HepG2 (cell line): ENCODE measurements around the gene CTNND2. TPM values are rescaled to one million over a fixed set of nuclear protein-coding genes. Genes with fewer than 3 reads are reported as not detected.

ENCODE experiments used
- ATAC-seq: fragments of 200-7000 bp; cut with Tn5 transposase; 3 replicates; pipeline ENCODE4 v1.9.1; 2020; ENCODE audit warnings: mild to moderate bottlenecking, moderate library complexity
- BruUV-seq: library from RNA; stranded (reverse); fragments of 400-500 nt; replicated peaks from 2 replicates; lab custom pipeline; 2021; lab: Mats Ljungman, UMichigan
- CTCF ChIA-PET: fragments of 300-600 bp; formaldehyde crosslinking; extraction: SDS; loops from one replicate; lab custom pipeline; 2021; ENCODE audit warnings: low total read pairs, inconsistent platforms, low intra/inter-chr PET ratio; lab: Yijun Ruan, JAX
- POLR2A ChIA-PET: fragments of 350-600 bp; sonication (Branson Sonifier 250); formaldehyde crosslinking; loops from one replicate; lab custom pipeline; 2020; ENCODE audit warnings: antibody characterized with exemption, inconsistent platforms; lab: Yijun Ruan, JAX
- DNase-seq: peaks from one replicate; pipeline ENCODE4 v3.0.0-alpha.2; 2015; ENCODE audit warnings: low spot score
- FAIRE-seq: peaks from 3 replicates; lab custom pipeline; 2011; peaks lifted over from hg19 to GRCh38; lab: Jason Lieb, UNC
- H2AFZ ChIP-seq: one replicate; pipeline ENCODE4 v1.6.1; 2011; ENCODE audit warnings: low read length, inconsistent platforms
- H3K27ac ChIP-seq: fragments of 300-600 bp; 3 replicates; pipeline ENCODE4 v1.8.0; 2011; ENCODE audit warnings: mixed run types, mild to moderate bottlenecking, mixed read lengths, low read length, inconsistent platforms; ENCODE audit not compliant: insufficient read depth; ENCODE audit errors: extremely low read length
- H3K27me3 ChIP-seq, 2 experiments: fragments of 200-600 bp in 1 of 2; 2 replicates in 1 of 2; 3 replicates in 1 of 2; pipeline versions ENCODE4 v1.6.0 to v1.8.0; 2011; ENCODE audit warnings: low read length in 2 of 2, mild to moderate bottlenecking in 2 of 2, moderate library complexity in 2 of 2, inconsistent platforms in 1 of 2; ENCODE audit not compliant: insufficient read depth in 2 of 2, control insufficient read depth in 1 of 2
- H3K36me3 ChIP-seq, 2 experiments: fragments of 200-600 bp in 1 of 2; replicated peaks in 1 of 2; 2 replicates in 1 of 2; 3 replicates in 1 of 2; pipeline versions ENCODE4 v1.5.1 to v1.8.0; 2011; ENCODE audit warnings: low read length in 2 of 2, inconsistent platforms in 1 of 2; ENCODE audit not compliant: insufficient read depth in 2 of 2, control insufficient read depth in 1 of 2
- H3K4me1 ChIP-seq: 2 replicates; pipeline ENCODE4 v1.5.1; 2012; ENCODE audit warnings: low read length, inconsistent platforms; ENCODE audit not compliant: insufficient read depth
- H3K4me2 ChIP-seq: 2 replicates; pipeline ENCODE4 v1.6.0; 2011; ENCODE audit warnings: low read depth, low read length, inconsistent platforms
- H3K4me3 ChIP-seq, 3 experiments: fragments of 200-600 bp in 1 of 3; sonication (generic), shearing (Covaris generic) in 1 of 3; replicated peaks in 1 of 3; 2 replicates each; pipeline ENCODE4 v1.5.1; 2011 to 2016; ENCODE audit warnings: low read length in 3 of 3, inconsistent platforms in 2 of 3, low read depth in 2 of 3, mild to moderate bottlenecking in 2 of 3, control low read depth in 1 of 3, mixed read lengths in 1 of 3; ENCODE audit not compliant: insufficient read depth in 1 of 3
- H3K79me2 ChIP-seq: one replicate; pipeline ENCODE4 v1.6.1; 2011; ENCODE audit warnings: low read length, inconsistent platforms; ENCODE audit not compliant: insufficient read depth
- H3K9ac ChIP-seq: 2 replicates; pipeline ENCODE4 v1.6.0; 2011; ENCODE audit warnings: mild to moderate bottlenecking, low read depth, low read length, inconsistent platforms; ENCODE audit not compliant: insufficient read depth
- H3K9me3 ChIP-seq: 2 replicates; pipeline ENCODE4 v1.5.1; 2012; ENCODE audit warnings: mild to moderate bottlenecking, low read length
- H4K20me1 ChIP-seq: 2 replicates; pipeline ENCODE4 v1.6.0; 2011; ENCODE audit warnings: inconsistent platforms, mild to moderate bottlenecking, low read length, moderate library complexity; ENCODE audit not compliant: insufficient read depth
- ADNP ChIP-seq: sonication (generic); formaldehyde crosslinking; IDR thresholded peaks from 2 replicates; pipeline ENCODE4 v1.4.0; 2020; ENCODE audit warnings: missing genetic modification reagents
- HOMEZ ChIP-seq: IDR thresholded peaks from 2 replicates; pipeline ENCODE4 v1.6.1; 2016; ENCODE audit warnings: low read depth
- MAZ ChIP-seq, 2 experiments: sonication (generic) in 1 of 2; formaldehyde crosslinking in 1 of 2; IDR thresholded peaks; 2 replicates each; pipeline versions ENCODE4 v1.5.0 to v1.6.1; 2012 to 2020; ENCODE audit warnings: low read depth in 2 of 2, mild to moderate bottlenecking in 2 of 2, borderline replicate concordance in 1 of 2, improper control_type of control experiment in 1 of 2, low read length in 1 of 2, missing genetic modification reagents in 1 of 2, moderate library complexity in 1 of 2
- ZMYM3 ChIP-seq: sonication (generic); formaldehyde crosslinking; IDR thresholded peaks from 2 replicates; pipeline ENCODE4 v1.5.1; 2020; ENCODE audit warnings: mild to moderate bottlenecking, missing genetic modification reagents
- ZNF280B ChIP-seq: sonication (generic); formaldehyde crosslinking; IDR thresholded peaks from 2 replicates; pipeline ENCODE4 v1.5.0; 2020; ENCODE audit warnings: missing genetic modification reagents, mild to moderate bottlenecking, borderline replicate concordance
- WGBS: methylation state at CpG from one replicate; pipeline ENCODE4 v1.1.6; 2017; ENCODE audit warnings: low lambda C conversion rate; 5-methylcytosine and 5-hydroxymethylcytosine counted together
- in situ Hi-C: cut with HindIII; loops from 2 replicates; pipeline ENCODE4 v1.10.0; 2017; ENCODE audit warnings: low pct_unique_long_range_greater_than_20kb; ENCODE audit not compliant: extremely low pct_ligation_motif_present
- intact Hi-C: fragments of 100-400 bp; cut with micrococcal nuclease; formaldehyde crosslinking; loops from one replicate; pipeline ENCODE4 v1.10.0; 2022; ENCODE audit not compliant: unreplicated experiment
- polyA plus RNA-seq, 8 experiments: library from polyadenylated mRNA; depleted of rRNA in 3 of 8; stranded (reverse) in 7 of 8; unstranded in 1 of 8; fragments of >200 nt; fragmentation: Illumina TruSeq in 4 of 8; extraction: Trizol in 4 of 8; gene quantifications; 2 replicates each; pipeline versions ENCODE4 v1.2.1 to v1.2.3, GENCODE V29; 2011 to 2016; ENCODE audit warnings: low read depth in 4 of 8, missing spikeins in 1 of 8, mixed read lengths in 1 of 8; ENCODE audit not compliant: insufficient read depth in 1 of 8
- total RNA-seq, 5 experiments: library from RNA; depleted of rRNA; stranded (reverse); fragments of >200 nt; fragmentation: Illumina TruSeq; extraction: Trizol; gene quantifications; 2 replicates each; pipeline ENCODE4 v1.2.3, GENCODE V29; 2016; ENCODE audit warnings: low read depth in 1 of 5

The CTNND2 gene
- total and polyA plus RNA-seq, 2 of the 13 experiments (the other 11 are each of a cell fraction or from before 2014, with no cell fraction given) = not detected

GRCh38 chr5:10969684-10970180, 934.5 kb downstream of the CTNND2 start (continued):
- TF ChIP-seq ZNF280B (CRISPR knock-in tag) (no peak), ADNP (no peak)

DNA sequence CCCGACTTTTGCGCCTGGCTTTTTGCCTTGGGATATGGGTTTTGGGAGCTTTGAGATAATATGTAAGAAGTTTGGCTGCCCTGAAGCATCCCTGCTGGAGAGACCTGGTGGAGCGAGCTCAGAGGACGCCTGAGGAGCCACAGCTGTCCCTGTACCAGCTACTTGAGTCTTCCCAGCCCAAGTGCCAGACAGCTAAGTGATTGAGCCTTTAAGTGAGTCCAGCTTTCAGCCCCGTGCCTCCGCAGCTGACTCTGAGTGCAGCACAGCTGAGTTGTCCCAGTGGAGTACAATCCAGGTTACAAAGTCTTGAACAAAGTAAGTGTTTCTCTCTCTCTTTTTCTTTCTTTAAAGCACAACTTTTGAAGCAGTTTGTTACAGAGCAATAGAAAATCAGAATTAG, 939.4 kb downstream of the CTNND2 start:
- TF ChIP-seq ZMYM3 = no peak
- no peak for TF ChIP-seq MAZ (IDR thresholded peaks at IDR 0.05; ENCODE audit: borderline replicate concordance, low read depth, low read length)
- TF ChIP-seq MAZ (CRISPR knock-in tag; IDR thresholded peaks at IDR 0.05; ENCODE audit: low read depth) = no peak
- TF ChIP-seq HOMEZ (CRISPR knock-in tag) = no peak
- FAIRE-seq (no peak), ATAC-seq (no peak), DNase-seq (no peak)
- H3K9me3 ChIP-seq = no peaks in the 10 kb centered on the region
- H3K9ac ChIP-seq = no peak overlapping the region
- no peaks in the 10 kb centered on the region for H3K36me3 ChIP-seq
- no TSS peak for BruUV-seq
- no peaks in the 10 kb centered on the region for H3K79me2 ChIP-seq
- H3K4me2 ChIP-seq = no peak overlapping the region
- H2AFZ ChIP-seq = no peak overlapping the region
- H3K27ac ChIP-seq = no peak overlapping the region
- no peak overlapping the region for H3K4me3 ChIP-seq
- 55% methylated on average over 5 of the region's 6 CpGs for WGBS
- H4K20me1 ChIP-seq = no peaks in the 10 kb centered on the region
- CTCF ChIA-PET = no interaction called here
- in situ Hi-C loops (no loop called here), intact Hi-C loops (no loop called here)
- H3K27me3 ChIP-seq = peaks cover 0 to 5% of the 10 kb centered on the region in 2 experiments; a peak in 1 of 5 replicates
- H3K4me1 ChIP-seq = no peaks in the 10 kb centered on the region; the same call in 1 of the 2 replicates
- POLR2A ChIA-PET = no interaction called here
